Activated CD4-positive, alpha-beta T cell treated with anti-CD3 and anti-CD28 coated beads for 1 hour (primary cell): Measurements from ENCODE around the gene SCCPDH.

Experiments
- DNase-seq: peaks from one replicate; pipeline ENCODE4 v3.0.0-alpha.2; 2020

Gene SCCPDH

GRCh38 chr1:246786606-246787238 lies 62.5 kb downstream of the SCCPDH start:
- DNase-seq, result no peak

GRCh38 chr1:246787781-246788513 lies 63.7 kb downstream of the SCCPDH start:
- no peak for DNase-seq

- no peak for DNase-seq
These were observed 64.7 kb downstream of the SCCPDH start for GRCh38 chr1:246788895-246789338.

- no peak for DNase-seq
These were observed 65.5 kb downstream of the SCCPDH start for GRCh38 chr1:246789454-246790339.

GRCh38 chr1:246790364-246790763 lies 66.2 kb downstream of the SCCPDH start:
- no peak for DNase-seq

GRCh38 chr1:246790833-246791232 lies 66.6 kb downstream of the SCCPDH start:
- no peak for DNase-seq

GRCh38 chr1:246791303-246791918 lies 67.2 kb downstream of the SCCPDH start:
- no peak for DNase-seq

GRCh38 chr1:246792603-246793002 lies 68.4 kb downstream of the SCCPDH start:
- no peak for DNase-seq

- no peak for DNase-seq
These were observed 69.2 kb downstream of the SCCPDH start for GRCh38 chr1:246793356-246793896.

- DNase-seq, result no peak
These were observed 70.0 kb downstream of the SCCPDH start for GRCh38 chr1:246794048-246794827.

- DNase-seq, result no peak
These were observed 70.8 kb downstream of the SCCPDH start for GRCh38 chr1:246794828-246795671.

- no peak for DNase-seq
These were observed 71.9 kb downstream of the SCCPDH start for GRCh38 chr1:246795906-246796694.

GRCh38 chr1:246797157-246797556 lies 72.9 kb downstream of the SCCPDH start:
- no peak for DNase-seq

- DNase-seq, result no peak
These were observed 73.4 kb downstream of the SCCPDH start for GRCh38 chr1:246797597-246797996.

- DNase-seq, result no peak
These were observed 73.9 kb downstream of the SCCPDH start for GRCh38 chr1:246798107-246798506.

GRCh38 chr1:246798606-246799496 lies 74.6 kb downstream of the SCCPDH start:
- no peak for DNase-seq

GRCh38 chr1:246800356-246800755 lies 76.1 kb downstream of the SCCPDH start:
- DNase-seq, result no peak

GRCh38 chr1:246800756-246801155 lies 76.5 kb downstream of the SCCPDH start:
- DNase-seq, result no peak
